HCT116 (cell line): ENCODE data around the gene STAM.

Experiments
- CEBPB ChIP-seq: IDR thresholded peaks from 2 replicates; pipeline ENCODE4 v1.6.1; 2012; ENCODE audit warnings: low read depth
- TF ChIP-seq, protein P1 (sequence below): IDR thresholded peaks from 2 replicates; pipeline ENCODE4 v1.6.1; 2012

DNA sequence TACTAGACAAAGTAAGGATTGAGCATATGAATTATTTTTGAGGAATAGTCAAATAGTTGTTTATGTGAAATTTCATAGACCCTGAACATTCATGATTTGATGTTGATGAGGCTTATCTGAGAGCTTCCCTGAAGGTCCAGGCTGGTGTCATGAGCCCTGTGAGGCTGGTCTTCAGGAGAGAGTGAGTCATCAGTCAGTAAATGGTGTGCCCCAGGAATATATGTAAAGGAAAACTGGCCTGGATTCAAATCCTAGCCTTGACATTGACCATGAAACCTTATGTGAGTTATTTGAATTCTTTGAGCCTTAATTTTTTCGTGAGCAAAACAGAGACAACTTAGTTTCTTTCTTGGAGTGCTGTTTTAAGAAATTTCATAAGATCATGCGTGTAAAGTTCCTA, 114.2 kb downstream of the STAM start:
- no peak for TF ChIP-seq CEBPB
- TF ChIP-seq, protein P1, sequence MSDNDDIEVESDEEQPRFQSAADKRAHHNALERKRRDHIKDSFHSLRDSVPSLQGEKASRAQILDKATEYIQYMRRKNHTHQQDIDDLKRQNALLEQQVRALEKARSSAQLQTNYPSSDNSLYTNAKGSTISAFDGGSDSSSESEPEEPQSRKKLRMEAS = no peak
